ENCODE results near the gene EEFSEC. TPM values are rescaled to one million over a fixed set of nuclear protein-coding genes. Genes with fewer than 3 reads are reported as not detected.

EEFSEC gene
- total RNA-seq, 1 donor from 2014 or later = 6.1 TPM

GRCh38 chr3:128322030-128323022 is 169.0 kb downstream of the EEFSEC start:
- H3K27ac ChIP-seq (ENCODE audit: low read depth, low read length) = no peak overlapping the region
- no peak overlapping the region for H3K4me3 Mint-ChIP-seq (ENCODE audit: unreplicated experiment)
- H3K36me3 Mint-ChIP-seq (ENCODE audit: low read depth, unreplicated experiment) = peaks cover 2% of the 10 kb centered on the region
- no peak overlapping the region for H3K4me3 ChIP-seq (ENCODE audit: insufficient read depth, low read depth, low read length)
- no peaks in the 10 kb centered on the region for H3K9me3 Mint-ChIP-seq (ENCODE audit: unreplicated experiment)
- no peaks in the 10 kb centered on the region for H3K27me3 ChIP-seq (ENCODE audit: insufficient read depth, low read length)
- TF ChIP-seq CTCF (IDR thresholded peaks at IDR 0.05; ENCODE audit: insufficient read depth, low read depth, low read length) = peak; percentile 25
- TF ChIP-seq EZH2 (IDR thresholded peaks at IDR 0.05; ENCODE audit: insufficient read depth, low read length) = no peak
- DNase-seq (ENCODE audit: low read depth) (peak; percentile 8), FAIRE-seq (no peak)
- H3K36me3 ChIP-seq (ENCODE audit: insufficient read depth, low read length) = no peaks in the 10 kb centered on the region
- H3K27ac Mint-ChIP-seq (ENCODE audit: unreplicated experiment) = no peak overlapping the region
- peaks cover 22% of the 10 kb centered on the region for H3K27me3 Mint-ChIP-seq (ENCODE audit: low read depth, unreplicated experiment)
- H2AFZ ChIP-seq (ENCODE audit: low read depth, low read length) = no peak overlapping the region
- peaks cover 1% of the 10 kb centered on the region for H3K4me1 Mint-ChIP-seq (ENCODE audit: low read depth, unreplicated experiment)
- H4K20me1 ChIP-seq (ENCODE audit: insufficient read depth, low read length) = peaks cover 5% of the 10 kb centered on the region
- no peaks in the 10 kb centered on the region for H3K9me3 ChIP-seq (ENCODE audit: insufficient read depth, low read depth, low read length)
- no peaks in the 10 kb centered on the region for H3K79me2 ChIP-seq (ENCODE audit: insufficient read depth, low read length)
- H3K4me2 ChIP-seq (ENCODE audit: low read length) = no peak overlapping the region
- H3K4me1 ChIP-seq (ENCODE audit: insufficient read depth, low read length) = no peaks in the 10 kb centered on the region
- no peak overlapping the region for H3K9ac ChIP-seq (ENCODE audit: low read length)

DNA sequence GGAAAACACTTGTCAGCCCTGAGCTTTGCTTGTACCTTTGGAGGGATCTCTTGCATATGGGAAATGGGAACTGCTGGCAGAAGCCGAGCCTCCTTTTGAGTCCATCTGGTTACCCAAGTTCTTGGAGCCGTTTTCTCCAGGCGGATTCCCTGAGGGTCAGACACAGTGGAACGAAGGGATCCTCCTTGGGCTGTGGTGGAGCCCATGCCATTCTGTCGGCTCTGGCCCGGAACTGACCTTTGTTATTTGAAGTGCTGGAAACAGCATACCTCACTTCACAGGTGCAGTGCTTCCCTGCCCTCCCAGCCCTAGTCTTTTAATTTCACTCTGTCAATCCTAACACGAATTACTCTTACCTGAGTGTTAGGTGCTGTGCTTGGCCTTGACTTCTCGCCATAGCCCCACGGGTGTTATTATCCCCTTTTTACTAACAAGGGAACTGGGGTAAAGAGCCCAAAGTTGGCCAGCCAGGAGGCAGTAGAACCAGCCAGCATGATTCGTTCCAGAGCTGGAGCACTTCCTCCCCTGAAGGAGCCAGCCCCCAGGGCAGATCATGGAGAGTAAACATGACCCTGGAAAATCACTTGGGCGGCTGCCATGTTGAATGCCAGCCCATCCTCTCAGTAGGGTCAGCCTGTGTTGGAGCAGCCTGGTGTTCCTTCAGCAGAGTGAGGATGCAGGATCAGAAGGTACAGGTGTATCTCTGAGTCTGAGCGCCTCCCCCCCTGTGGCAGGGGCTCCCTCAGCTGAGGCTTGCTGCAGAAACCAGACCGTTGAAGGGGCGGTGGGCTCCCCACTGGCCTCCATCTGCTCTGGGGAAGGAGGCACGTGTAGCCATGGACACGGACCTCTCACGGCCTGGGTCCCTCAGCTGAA is 170.2 kb downstream of the EEFSEC start:
- Mint-ChIP-seq H3K4me1 (ENCODE audit: low read depth, unreplicated experiment) (no peaks in the 10 kb centered on the region), H3K9me3 (ENCODE audit: unreplicated experiment) (no peaks in the 10 kb centered on the region), H3K4me3 (ENCODE audit: unreplicated experiment) (no peak overlapping the region), H3K27ac (ENCODE audit: unreplicated experiment) (no peak overlapping the region), H3K27me3 (ENCODE audit: low read depth, unreplicated experiment) (peaks cover 19% of the 10 kb centered on the region), H3K36me3 (ENCODE audit: low read depth, unreplicated experiment) (peaks cover 1% of the 10 kb centered on the region)
- Histone ChIP-seq H3K9ac (ENCODE audit: low read length) (no peak overlapping the region), H3K4me1 (ENCODE audit: insufficient read depth, low read length) (no peaks in the 10 kb centered on the region), H3K79me2 (ENCODE audit: insufficient read depth, low read length) (no peaks in the 10 kb centered on the region), H3K27me3 (ENCODE audit: insufficient read depth, low read length) (no peaks in the 10 kb centered on the region), H3K36me3 (ENCODE audit: insufficient read depth, low read length) (no peaks in the 10 kb centered on the region), H3K4me3 (ENCODE audit: insufficient read depth, low read depth, low read length) (no peak overlapping the region), H3K9me3 (ENCODE audit: insufficient read depth, low read depth, low read length) (no peaks in the 10 kb centered on the region), H3K27ac (ENCODE audit: low read depth, low read length) (no peak overlapping the region), H2AFZ (ENCODE audit: low read depth, low read length) (no peak overlapping the region), H3K4me2 (ENCODE audit: low read length) (no peak overlapping the region), H4K20me1 (ENCODE audit: insufficient read depth, low read length) (no peaks in the 10 kb centered on the region)
- no peak for TF ChIP-seq CTCF (IDR thresholded peaks at IDR 0.05; ENCODE audit: insufficient read depth, low read depth, low read length)
- no peak for TF ChIP-seq EZH2 (IDR thresholded peaks at IDR 0.05; ENCODE audit: insufficient read depth, low read length)
- FAIRE-seq = no peak
- DNase-seq (ENCODE audit: low read depth) = no peak
